DMS153 (cell line): Measurements from ENCODE around the gene GAS2L2.
"Not testable (repeated sequence)": the region's sequence is repeated elsewhere in the genome, so short reads cannot be mapped to it uniquely, and the experiment has no call there.

ENCODE experiments used
- DNase-seq: peaks from one replicate; lab custom pipeline; 2025; lab: John Stamatoyannopoulos, UW

GAS2L2 gene

DNA sequence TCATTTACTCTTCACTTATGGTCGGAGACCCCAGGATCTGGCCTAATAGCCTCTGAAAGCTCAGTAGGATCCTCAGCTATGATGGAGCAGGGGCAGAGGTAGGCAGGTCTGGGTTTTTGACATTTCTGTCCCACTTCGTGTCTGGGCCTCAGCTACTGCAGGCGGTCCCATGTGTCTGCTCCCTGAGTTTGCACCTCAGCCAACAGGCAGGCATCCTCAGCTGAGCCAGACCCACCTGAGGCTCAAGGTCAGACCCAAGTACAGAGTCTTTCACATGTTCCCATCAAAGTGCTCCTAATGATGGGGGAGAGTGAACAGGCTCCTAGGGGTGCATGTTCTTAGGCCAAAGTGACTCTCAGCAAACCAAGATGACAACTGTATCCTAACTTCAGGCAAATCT, 24.5 kb downstream of the GAS2L2 start:
- no peak for DNase-seq

DNA sequence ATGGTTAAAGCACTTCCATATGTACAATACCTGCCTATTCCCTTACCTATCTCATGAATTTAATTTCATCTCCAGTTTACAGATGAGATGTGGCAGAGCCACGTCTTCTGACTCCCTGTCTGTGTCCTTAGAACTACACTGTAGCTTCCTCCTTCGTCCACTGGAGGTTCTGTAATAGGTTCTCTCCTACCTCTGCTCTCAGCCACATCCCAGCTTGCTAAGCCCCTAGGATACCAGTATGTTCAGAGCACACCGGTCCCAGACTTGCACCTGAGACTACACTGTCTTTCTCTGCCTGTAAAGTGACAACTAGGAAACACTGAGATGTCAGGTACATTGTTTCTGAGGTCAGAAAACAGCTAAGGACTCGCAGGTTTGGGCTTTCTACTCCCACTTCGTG, 25.4 kb downstream of the GAS2L2 start:
- peak; percentile 17 for DNase-seq

DNA sequence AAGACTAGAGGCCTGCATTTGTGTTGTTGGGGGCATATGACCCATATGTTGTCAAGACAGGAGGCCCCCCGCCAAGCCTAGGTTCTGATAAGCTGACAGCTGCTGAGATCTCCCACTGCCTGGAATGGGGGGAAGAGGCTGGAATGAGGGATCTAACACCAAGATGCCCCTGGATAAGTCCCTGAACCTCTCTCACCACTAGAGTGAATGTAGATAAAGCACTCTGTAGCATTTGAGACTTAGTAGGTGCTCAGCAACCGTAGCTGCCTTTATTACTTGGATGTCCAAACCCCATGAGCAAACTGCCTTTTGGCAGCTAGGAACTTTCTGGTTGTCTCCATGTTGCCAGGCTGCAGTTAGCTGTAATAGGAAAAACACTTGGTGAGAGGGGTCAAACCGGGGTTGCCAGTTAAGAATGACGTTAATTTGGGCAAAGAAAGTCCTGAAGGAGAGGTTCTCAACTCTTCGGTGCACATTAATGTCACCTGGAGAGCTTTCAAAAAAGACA, 26.0 kb downstream of the GAS2L2 start:
- no peak for DNase-seq

GRCh38 chr17:35726127-35726952, 26.7 kb downstream of the GAS2L2 start:
- DNase-seq: no peak

- DNase-seq: no peak
Observed at GRCh38 chr17:35725802-35726126, 27.3 kb downstream of the GAS2L2 start.

DNA sequence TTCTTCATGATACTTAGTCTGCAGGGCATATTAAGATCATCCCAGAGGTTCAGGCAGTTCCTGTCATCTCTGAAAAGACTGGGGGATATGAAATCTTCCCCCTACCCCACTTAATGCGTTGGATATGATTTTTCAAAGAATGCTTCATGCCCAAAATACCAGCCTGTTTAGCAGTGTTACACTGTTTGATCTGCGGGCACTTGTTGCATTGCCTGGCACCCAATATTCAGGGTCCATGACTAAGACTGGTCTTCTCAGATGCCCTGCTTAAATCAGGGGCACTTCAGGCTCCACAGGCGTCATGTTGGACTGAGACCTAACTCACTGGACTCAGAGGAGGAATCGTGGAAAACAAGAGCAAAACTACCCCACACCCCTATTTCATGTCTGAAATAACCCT, 28.0 kb downstream of the GAS2L2 start:
- no peak for DNase-seq

- DNase-seq: no peak
Observed at GRCh38 chr17:35723735-35724134, 29.3 kb downstream of the GAS2L2 start.

DNA sequence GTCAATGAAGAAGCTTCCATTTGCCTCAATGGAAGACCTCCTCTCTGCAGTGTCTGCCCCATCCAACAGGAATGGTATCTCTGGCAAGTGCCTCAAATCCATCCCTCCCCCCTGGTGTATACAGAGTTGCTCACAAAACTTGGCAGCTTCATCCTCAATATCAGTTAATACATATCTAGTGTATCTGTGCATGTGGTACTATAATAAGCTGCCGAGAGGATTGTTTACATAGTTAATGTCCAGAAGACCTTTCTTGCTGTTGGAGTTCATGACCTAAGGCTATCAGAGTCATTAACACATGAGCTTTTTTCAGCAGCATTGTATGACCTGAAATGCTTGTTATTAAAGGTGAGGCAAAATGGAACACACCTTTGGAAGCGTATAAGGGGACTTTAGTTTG, 35.6 kb downstream of the GAS2L2 start:
- DNase-seq: no peak

GRCh38 chr17:35716897-35717465, 36.1 kb downstream of the GAS2L2 start:
- DNase-seq: no peak

DNA sequence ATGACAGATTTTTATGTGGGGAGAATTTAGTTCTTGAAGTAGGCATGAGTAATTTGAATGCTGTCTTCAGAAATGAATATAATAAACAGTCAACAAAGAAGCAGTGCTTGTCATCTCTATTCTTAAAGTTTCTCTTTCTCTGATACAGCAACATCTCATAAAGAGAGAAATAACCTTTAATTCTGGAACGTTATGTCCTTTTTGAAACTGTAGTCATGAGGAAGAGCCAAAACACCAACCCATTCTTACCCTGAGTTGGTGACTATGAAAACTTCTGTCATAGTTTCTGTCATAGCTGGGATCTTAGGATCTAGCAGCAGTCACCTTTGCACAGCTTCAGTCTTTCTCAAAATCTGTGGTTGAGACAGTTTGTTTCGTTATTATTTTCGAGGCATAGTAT, 36.9 kb downstream of the GAS2L2 start:
- no peak for DNase-seq

GRCh38 chr17:35715416-35715815, 37.6 kb downstream of the GAS2L2 start:
- no peak for DNase-seq

DNA sequence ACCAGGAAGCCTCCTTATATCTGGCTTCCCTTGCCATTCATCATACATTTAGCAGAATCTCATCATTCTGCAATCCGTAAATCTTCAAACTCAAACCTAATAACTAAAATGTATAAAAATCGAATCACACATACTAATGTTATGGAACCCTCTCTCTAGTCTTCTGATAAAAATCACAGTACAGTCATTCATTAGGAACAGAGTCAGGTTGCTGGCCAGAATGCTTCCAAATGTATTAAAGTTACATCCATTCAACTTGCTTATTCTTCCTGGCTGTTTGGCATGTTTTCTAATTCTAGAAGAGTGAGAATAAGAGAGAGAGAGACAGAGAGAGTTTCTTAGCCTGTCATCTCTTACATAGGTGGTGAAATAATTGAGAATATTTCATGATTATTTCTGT, 38.1 kb downstream of the GAS2L2 start:
- DNase-seq: no peak

DNA sequence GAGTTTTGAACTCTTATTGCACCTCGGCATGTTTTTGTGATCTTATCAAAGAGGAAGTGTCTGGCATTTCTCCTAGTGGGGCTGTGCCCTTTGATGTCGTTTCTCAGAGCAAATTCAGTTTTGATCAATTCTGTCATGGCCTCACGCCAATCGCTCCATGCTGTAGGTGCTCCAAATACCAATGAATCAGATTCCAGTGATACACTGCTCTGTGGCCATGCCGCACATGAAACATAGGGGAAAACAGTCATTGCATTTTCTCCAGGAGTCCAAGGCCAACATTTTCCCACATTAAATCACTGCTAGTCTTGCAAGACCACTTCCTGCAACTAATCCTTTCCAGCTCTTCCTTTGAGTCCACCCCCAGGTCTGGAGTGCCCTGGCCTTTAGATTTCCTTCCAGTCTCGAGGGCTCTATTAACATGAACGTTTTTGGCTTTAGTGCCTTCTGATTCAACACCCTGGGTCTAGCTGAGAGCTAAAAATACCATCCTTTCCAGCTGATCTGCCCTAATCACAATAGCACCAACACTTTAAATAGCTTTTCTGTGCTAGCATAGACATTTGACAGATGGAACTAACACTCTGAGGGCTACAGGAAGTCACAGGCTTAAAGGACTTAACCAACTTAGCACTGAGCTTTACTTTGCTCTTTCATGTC, 39.8 kb downstream of the GAS2L2 start:
- DNase-seq: no peak

DNA sequence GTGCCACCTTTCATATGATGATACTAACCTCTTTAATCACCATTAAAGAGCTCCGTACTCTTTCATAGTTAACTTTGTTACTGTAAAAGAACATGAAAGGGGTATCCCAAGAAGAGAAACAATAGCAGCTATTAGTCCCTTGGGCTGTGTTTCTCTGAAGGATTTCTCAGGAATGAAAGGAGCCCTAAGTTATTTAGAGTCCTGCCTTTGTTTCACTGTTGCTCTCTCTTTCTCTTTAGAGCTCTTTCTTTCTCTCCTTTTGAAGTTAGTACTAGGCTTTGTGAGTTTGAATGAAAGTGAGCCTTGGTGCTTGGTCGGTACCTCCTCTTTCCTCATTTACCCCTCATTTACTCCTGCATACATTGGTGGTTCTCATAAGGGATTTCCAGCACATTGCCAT, 42.1 kb downstream of the GAS2L2 start:
- no peak for DNase-seq

DNA sequence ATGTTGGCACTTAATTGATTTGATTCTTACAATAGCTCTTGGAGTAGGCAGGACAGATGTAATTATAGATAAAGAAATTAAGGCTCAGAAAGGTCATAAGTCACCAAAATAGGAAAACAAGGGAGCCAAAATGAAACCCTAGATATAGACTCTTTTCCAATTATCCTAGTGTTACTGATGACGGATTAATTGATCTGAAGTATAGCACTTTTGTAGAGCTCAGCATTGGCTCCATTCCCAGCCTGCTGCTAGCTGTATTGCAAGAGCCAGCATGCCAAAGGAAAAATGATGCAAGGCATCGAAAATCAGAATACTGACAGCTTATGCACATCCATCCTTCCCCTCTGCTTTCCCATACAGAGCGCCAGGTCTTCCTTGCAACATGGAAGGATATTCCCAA, 43.2 kb downstream of the GAS2L2 start:
- DNase-seq: peak; percentile 12

DNA sequence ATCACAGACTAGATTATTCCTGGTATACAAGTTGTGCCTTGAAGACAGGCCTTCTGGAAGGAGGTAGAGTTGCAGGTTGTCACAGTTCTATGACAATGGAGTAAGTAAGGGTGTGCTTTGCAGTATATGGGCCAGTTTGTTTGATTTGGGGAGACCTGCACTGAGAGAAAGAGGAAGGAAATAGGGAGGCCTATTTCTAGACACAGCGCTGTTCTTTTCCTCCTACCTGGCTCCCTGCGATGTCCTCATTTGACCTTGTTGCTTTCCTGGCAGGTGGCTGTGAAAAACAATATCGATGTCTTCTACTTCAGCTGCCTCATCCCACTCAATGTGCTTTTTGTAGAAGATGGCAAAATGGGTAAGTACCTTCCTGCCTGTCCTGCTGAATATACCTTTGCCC, 44.1 kb downstream of the GAS2L2 start:
- DNase-seq: peak; percentile 44

GRCh38 chr17:35708149-35708548, 44.9 kb downstream of the GAS2L2 start:
- no peak for DNase-seq

DNA sequence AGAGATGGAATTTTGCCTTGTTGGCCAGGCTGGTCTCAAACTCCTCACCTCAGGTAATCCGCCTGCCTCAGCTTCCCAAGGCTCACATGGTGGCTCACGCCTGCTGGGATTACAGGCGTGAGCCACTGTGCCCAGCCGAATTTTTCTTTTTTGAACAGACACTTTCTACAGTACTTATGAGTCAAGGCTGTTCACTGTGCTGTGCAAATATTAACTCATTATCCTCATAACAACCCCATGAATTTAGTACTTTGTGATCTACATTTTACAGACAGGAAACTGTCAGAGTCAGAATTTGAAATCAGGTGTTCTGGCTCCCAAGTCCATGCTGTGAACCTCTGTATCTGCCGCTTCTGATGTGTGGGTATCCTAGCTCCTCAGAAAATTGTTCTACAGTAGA, 47.3 kb downstream of the GAS2L2 start:
- peak; percentile 28 for DNase-seq

DNA sequence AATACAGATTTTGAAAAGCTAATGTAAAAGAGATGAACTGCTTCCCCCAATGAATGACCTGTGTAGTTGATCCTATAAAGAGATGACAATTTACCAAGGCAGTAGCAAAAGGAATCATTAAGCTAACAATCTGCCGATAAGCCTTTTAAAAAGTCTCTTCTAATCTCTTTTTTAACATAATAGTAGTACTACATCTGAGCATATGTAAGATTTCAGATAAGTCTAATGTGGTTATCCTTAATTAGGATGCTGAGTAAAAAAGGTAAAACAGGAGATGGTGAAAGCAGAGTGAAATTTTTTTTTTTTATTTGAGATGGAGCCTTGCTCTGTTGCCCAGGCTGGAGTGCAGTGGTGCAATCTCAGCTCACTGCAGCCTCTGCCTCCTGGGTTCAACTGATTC, 47.8 kb downstream of the GAS2L2 start:
- DNase-seq: no peak

DNA sequence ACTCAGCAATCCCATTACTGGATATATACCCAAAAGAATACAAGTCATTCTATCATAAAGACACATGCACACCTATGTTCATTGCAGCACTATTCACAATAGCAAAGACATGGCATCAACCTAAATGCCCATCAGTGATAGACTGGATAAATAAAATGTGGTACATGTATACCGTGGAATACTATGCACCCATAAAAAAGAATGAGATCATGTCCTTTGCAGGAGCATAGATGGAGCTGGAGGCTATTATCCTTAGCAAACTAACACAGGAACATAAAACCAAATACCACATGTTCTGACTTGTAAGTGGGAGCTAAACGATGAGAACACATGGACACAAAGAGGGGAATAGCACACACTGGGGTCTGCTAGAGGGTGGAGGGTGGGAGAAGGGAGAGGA, 49.7 kb downstream of the GAS2L2 start:
- not testable (repeated sequence) for DNase-seq

DNA sequence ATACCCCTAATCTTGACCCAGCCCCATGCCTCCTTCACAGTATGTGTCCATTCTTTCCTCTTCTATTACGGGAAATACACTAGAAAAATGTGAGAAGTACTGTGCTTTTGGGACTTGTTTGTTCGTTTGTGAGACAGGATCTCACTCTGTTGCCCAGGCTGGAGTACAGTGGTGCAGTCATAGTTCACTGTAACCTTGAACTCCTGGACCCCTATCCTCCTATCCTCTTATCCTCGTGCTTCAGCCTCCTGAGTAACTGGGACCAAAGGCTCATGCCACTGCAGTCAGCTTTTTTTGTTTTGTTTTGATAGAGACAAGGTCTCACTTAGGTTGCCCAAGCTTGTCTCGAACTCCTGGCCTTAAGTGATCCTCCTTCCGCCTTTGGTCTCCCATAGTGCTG, 51.5 kb downstream of the GAS2L2 start:
- DNase-seq: no peak

DNA sequence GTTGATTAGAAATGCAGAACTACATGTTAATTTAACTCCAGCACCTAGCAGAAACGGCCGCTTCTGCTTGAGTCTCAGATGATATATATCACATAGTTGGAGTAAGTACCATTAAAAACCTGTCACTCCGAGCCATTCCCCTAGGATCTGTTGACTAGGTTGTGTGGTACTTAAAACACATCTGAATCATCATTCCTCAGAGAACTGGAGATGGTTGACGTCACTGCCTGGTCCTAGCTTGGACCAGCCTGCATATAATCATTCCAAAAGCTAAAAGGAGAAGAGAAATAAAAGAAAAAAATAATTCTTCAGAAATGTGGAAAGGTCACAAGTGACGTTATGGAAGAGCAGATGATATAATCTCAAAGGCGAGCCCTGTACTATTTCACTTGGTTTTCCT, 52.9 kb downstream of the GAS2L2 start:
- DNase-seq: no peak

DNA sequence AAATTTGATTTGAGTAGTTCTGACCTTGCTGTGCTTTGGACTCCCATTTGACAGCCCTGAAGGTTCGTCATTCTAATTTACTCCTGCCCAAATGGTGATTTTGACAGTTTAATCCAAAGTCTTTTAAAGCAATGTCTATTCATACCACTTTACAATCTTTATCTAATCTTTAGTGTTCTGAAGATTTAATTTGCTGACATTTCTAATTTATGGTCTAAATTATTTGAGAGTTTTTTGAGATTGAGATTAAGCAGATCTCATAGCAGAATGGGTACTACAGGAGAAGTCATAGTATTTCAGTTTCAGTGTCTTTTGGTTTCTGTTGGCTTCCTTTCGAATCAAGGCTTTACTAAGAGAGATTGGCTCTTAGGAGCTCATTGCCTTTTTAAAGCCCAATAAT, 54.2 kb downstream of the GAS2L2 start:
- DNase-seq: no peak
